A549 (cell line): ENCODE data around the gene ZXDC. TPM values are rescaled to one million over a fixed set of nuclear protein-coding genes. Genes with fewer than 3 reads are reported as not detected.

ENCODE experiments used
- ATAC-seq, 2 experiments: fragments of 200-7000 bp in 1 of 2; fragments of >200 bp in 1 of 2; cut with Nextera tagmentation in 1 of 2; cut with Tn5 transposase in 1 of 2; 3 replicates each; pipeline versions ENCODE4 v1.8.0 to v1.9.1; 2018 to 2020; ENCODE audit warnings: mild to moderate bottlenecking in 1 of 2, moderate library complexity in 1 of 2
- CTCF ChIA-PET: fragments of 300-600 bp; sonication (Branson Sonifier 250); formaldehyde crosslinking; extraction: SDS; loops from one replicate; lab custom pipeline; 2021; ENCODE audit warnings: antibody characterized with exemption, inconsistent platforms; lab: Yijun Ruan, JAX
- POLR2A ChIA-PET: fragments of 350-600 bp; formaldehyde crosslinking; extraction: SDS; loops from one replicate; lab custom pipeline; 2021; ENCODE audit warnings: antibody characterized with exemption, inconsistent platforms; lab: Yijun Ruan, JAX
- DNase-seq, 2 experiments: peaks; one replicate each; pipeline versions ENCODE4 v3.0.0 to v3.0.0-alpha.2; 2011 to 2016; ENCODE audit warnings: low read depth in 1 of 2, low spot score in 1 of 2
- FAIRE-seq: peaks from 2 replicates; lab custom pipeline; 2011; peaks lifted over from hg19 to GRCh38; lab: Jason Lieb, UNC
- H3K27ac ChIP-seq, 2 experiments: fragments of >200 bp; sonication (Bioruptor Twin); formaldehyde crosslinking; 3 replicates each; pipeline ENCODE4 v1.5.1; 2016 to 2017
- H3K4me1 ChIP-seq: fragments of >200 bp; sonication (Bioruptor Twin); formaldehyde crosslinking; 3 replicates; pipeline ENCODE4 v1.6.1; 2016
- H3K4me2 ChIP-seq: fragments of >200 bp; sonication (Bioruptor Twin); formaldehyde crosslinking; 3 replicates; pipeline ENCODE4 v1.6.1; 2016
- H3K4me3 ChIP-seq: fragments of >200 bp; sonication (Bioruptor Twin); formaldehyde crosslinking; 3 replicates; pipeline ENCODE4 v1.5.1; 2016
- H3K9me3 ChIP-seq: fragments of >200 bp; sonication (Bioruptor Twin); formaldehyde crosslinking; 3 replicates; pipeline ENCODE4 v1.6.1; 2016
- ATOH8 ChIP-seq: fragments of 250-450 bp; sonication (Bioruptor Pico); IDR thresholded peaks from 2 replicates; pipeline ENCODE4 v1.5.0; 2020; ENCODE audit warnings: low read depth, mild to moderate bottlenecking, moderate library complexity
- CBX8 ChIP-seq: fragments of 200-600 bp; sonication (generic); IDR thresholded peaks from 2 replicates; pipeline ENCODE4 v1.6.1; 2016
- CEBPB ChIP-seq, 2 experiments: fragments of >200 bp in 1 of 2; sonication (Bioruptor Twin) in 1 of 2; formaldehyde crosslinking in 1 of 2; IDR thresholded peaks; 2 replicates each; pipeline ENCODE4 v1.6.1; 2012 to 2016
- CHD4 ChIP-seq: fragments of 200-600 bp; sonication (generic); IDR thresholded peaks from 2 replicates; pipeline ENCODE4 v1.6.1; 2016; ENCODE audit warnings: antibody characterized with exemption, mild to moderate bottlenecking, borderline replicate concordance
- EHF ChIP-seq: fragments of 250-450 bp; sonication (Bioruptor Pico); IDR thresholded peaks from 2 replicates; pipeline ENCODE4 v1.5.0; 2020; ENCODE audit warnings: mild to moderate bottlenecking
- ELK1 ChIP-seq: fragments of 150-350 bp; IDR thresholded peaks from 2 replicates; pipeline ENCODE4 v1.6.1; 2014; ENCODE audit warnings: low read depth, mild to moderate bottlenecking, low read length
- EP300 ChIP-seq, 2 experiments: fragments of >200 bp; sonication (Bioruptor Twin); formaldehyde crosslinking; IDR thresholded peaks; 2 replicates in 1 of 2; 3 replicates in 1 of 2; pipeline ENCODE4 v1.6.1; 2016 to 2017
- FOSB ChIP-seq: fragments of 250-450 bp; sonication (Bioruptor Pico); IDR thresholded peaks from 2 replicates; pipeline ENCODE4 v1.5.0; 2020; ENCODE audit warnings: mild to moderate bottlenecking, moderate library complexity
- FOSL2 ChIP-seq, 2 experiments: fragments of 450-650 bp in 1 of 2; fragments of >200 bp in 1 of 2; sonication (Bioruptor Twin) in 1 of 2; formaldehyde crosslinking; IDR thresholded peaks; 2 replicates each; pipeline versions ENCODE4 v1.5.0 to v1.6.1; 2016 to 2020; ENCODE audit warnings: mild to moderate bottlenecking in 1 of 2, moderate library complexity in 1 of 2
- HDAC2 ChIP-seq: fragments of 200-600 bp; sonication (generic); IDR thresholded peaks from 2 replicates; pipeline ENCODE4 v1.6.1; 2016
- HES2 ChIP-seq: fragments of >200 bp; sonication (Bioruptor Twin); formaldehyde crosslinking; IDR thresholded peaks from 2 replicates; pipeline ENCODE4 v1.6.1; 2016
- HEYL ChIP-seq: fragments of 250-450 bp; sonication (Bioruptor Pico); IDR thresholded peaks from 2 replicates; pipeline ENCODE4 v1.8.0; 2021; ENCODE audit warnings: mild to moderate bottlenecking, moderate library complexity
- HOXA7 ChIP-seq: fragments of 250-450 bp; sonication (Bioruptor Pico); IDR thresholded peaks from 2 replicates; pipeline ENCODE4 v1.5.0; 2020; ENCODE audit warnings: mild to moderate bottlenecking, moderate library complexity
- JUN ChIP-seq, 2 experiments: fragments of >200 bp; sonication (Bioruptor Twin); formaldehyde crosslinking; IDR thresholded peaks; 2 replicates in 1 of 2; 3 replicates in 1 of 2; pipeline ENCODE4 v1.6.1; 2016 to 2017
- KDM5A ChIP-seq: fragments of 200-600 bp; sonication (generic); IDR thresholded peaks from 2 replicates; pipeline ENCODE4 v1.6.1; 2016; ENCODE audit warnings: antibody characterized with exemption, mild to moderate bottlenecking
- MAFK ChIP-seq: fragments of 450-650 bp; IDR thresholded peaks from 2 replicates; pipeline ENCODE4 v1.6.1; 2014; ENCODE audit not compliant: partially characterized antibody
- NFE2L2 ChIP-seq: fragments of 150-350 bp; conservative IDR thresholded peaks from 2 replicates; pipeline ENCODE4 v1.6.1; 2014; ENCODE audit warnings: low read length
- NR3C1 ChIP-seq: fragments of >200 bp; sonication (Bioruptor Twin); formaldehyde crosslinking; IDR thresholded peaks from 3 replicates; pipeline ENCODE4 v1.6.1; 2017
- PHF8 ChIP-seq: fragments of 200-600 bp; sonication (generic); IDR thresholded peaks from 2 replicates; pipeline ENCODE4 v1.6.1; 2016; ENCODE audit warnings: low read depth, mild to moderate bottlenecking, antibody characterized with exemption, moderate library complexity, borderline replicate concordance
- POLR2A ChIP-seq: IDR thresholded peaks from 2 replicates; pipeline ENCODE4 v1.6.1; 2012; ENCODE audit warnings: mild to moderate bottlenecking, low read length
- RAD21 ChIP-seq, 2 experiments: fragments of >200 bp in 1 of 2; sonication (Bioruptor Twin) in 1 of 2; formaldehyde crosslinking in 1 of 2; IDR thresholded peaks in 1 of 2; conservative IDR thresholded peaks in 1 of 2; 2 replicates in 1 of 2; 3 replicates in 1 of 2; pipeline ENCODE4 v1.6.1; 2012 to 2018; ENCODE audit warnings: inconsistent platforms in 1 of 2
- RFX5 ChIP-seq: fragments of 450-650 bp; IDR thresholded peaks from 2 replicates; pipeline ENCODE4 v1.7.1; 2014; ENCODE audit warnings: antibody characterized with exemption, mild to moderate bottlenecking, moderate library complexity
- RNF2 ChIP-seq: fragments of 200-600 bp; sonication (generic); IDR thresholded peaks from 2 replicates; pipeline ENCODE4 v1.6.1; 2016; ENCODE audit warnings: low read depth, mild to moderate bottlenecking, antibody characterized with exemption, moderate library complexity, borderline replicate concordance
- TP53 ChIP-seq: fragments of 250-450 bp; sonication (Bioruptor Pico); IDR thresholded peaks from 2 replicates; pipeline ENCODE4 v1.5.0; 2021; ENCODE audit warnings: mild to moderate bottlenecking, moderate library complexity
- ZSCAN20 ChIP-seq: fragments of 250-450 bp; sonication (Bioruptor Pico); IDR thresholded peaks from 2 replicates; pipeline ENCODE4 v1.8.0; 2022; ENCODE audit warnings: mild to moderate bottlenecking, moderate library complexity
- WGBS: methylation state at CpG from one replicate; pipeline ENCODE4 v1.1.6; 2017; ENCODE audit errors: missing lambda C conversion rate; 5-methylcytosine and 5-hydroxymethylcytosine counted together
- polyA plus RNA-seq, 4 experiments: library from polyadenylated mRNA; depleted of rRNA in 3 of 4; stranded (reverse); fragments of >200 nt; fragmentation: RNase III in 1 of 4; extraction: RNeasy Plus Mini Kit Qiagen cat#74134 plus additional on column Dnase treatment in 1 of 4; gene quantifications; 2 replicates in 3 of 4; 3 replicates in 1 of 4; pipeline ENCODE4 v1.2.3, GENCODE V29; 2011 to 2017
- TF ChIP-seq, protein P1 (sequence below): fragments of 450-650 bp; IDR thresholded peaks from 2 replicates; pipeline ENCODE4 v1.6.1; 2014; ENCODE audit warnings: antibody characterized with exemption
- TF ChIP-seq, protein P2 (sequence below): fragments of 200-600 bp; sonication (generic); IDR thresholded peaks from 2 replicates; pipeline ENCODE4 v1.6.1; 2016; ENCODE audit warnings: antibody characterized with exemption, mild to moderate bottlenecking, moderate library complexity

Gene ZXDC
- polyA plus RNA-seq, 2 of the 4 experiments (the other 2 are of a cell fraction): 6.0 to 8.5 TPM

- no peak for FAIRE-seq
- POLR2A ChIA-PET: no interaction called here
Measured at GRCh38 chr3:126464494-126464893, 11.2 kb downstream of the ZXDC start.

GRCh38 chr3:126464093-126464492, 11.6 kb downstream of the ZXDC start:
- no peak overlapping the region for H3K4me2 ChIP-seq
- DNase-seq: no peak
- H3K27ac ChIP-seq: no peak overlapping the region
- H3K4me1 ChIP-seq: no peaks in the 10 kb centered on the region
- POLR2A ChIA-PET: no interaction called here
- no peak for ATAC-seq
- H3K4me3 ChIP-seq: no peak overlapping the region
- H3K9me3 ChIP-seq: no peaks in the 10 kb centered on the region
- no peak for FAIRE-seq
- 100% methylated on average over 4 of the region's 4 CpGs for WGBS
- no peak for TF ChIP-seq JUN (IDR thresholded peaks at IDR 0.05)
- no peak for TF ChIP-seq ELK1
- TF ChIP-seq, all 56 proteins: peak for 0
- CTCF ChIA-PET: interaction anchor here (0.6 kb wide), 1 partner anchor 1331 kb away, joined by 3 read pairs; no protein-coding TSS in a partner anchor

More at GRCh38 chr3:126464494-126464893, 11.2 kb downstream of the ZXDC start:
- H3K27ac ChIP-seq: no peak overlapping the region
- no peak for ATAC-seq
- H3K9me3 ChIP-seq: no peaks in the 10 kb centered on the region
- no peak for DNase-seq
- WGBS: 69% methylated on average over 4 of the region's 4 CpGs
- no peak overlapping the region for H3K4me2 ChIP-seq
- no peak for TF ChIP-seq CBX8
- TF ChIP-seq HOXA7 (CRISPR knock-in tag): no peak
- TF ChIP-seq POLR2A: no peak
- no peak for TF ChIP-seq FOSB (CRISPR knock-in tag)
- TF ChIP-seq TP53: no peak
- no peak for TF ChIP-seq EHF
- TF ChIP-seq KDM5A: no peak
- no peak for TF ChIP-seq HDAC2
- TF ChIP-seq, protein P1, sequence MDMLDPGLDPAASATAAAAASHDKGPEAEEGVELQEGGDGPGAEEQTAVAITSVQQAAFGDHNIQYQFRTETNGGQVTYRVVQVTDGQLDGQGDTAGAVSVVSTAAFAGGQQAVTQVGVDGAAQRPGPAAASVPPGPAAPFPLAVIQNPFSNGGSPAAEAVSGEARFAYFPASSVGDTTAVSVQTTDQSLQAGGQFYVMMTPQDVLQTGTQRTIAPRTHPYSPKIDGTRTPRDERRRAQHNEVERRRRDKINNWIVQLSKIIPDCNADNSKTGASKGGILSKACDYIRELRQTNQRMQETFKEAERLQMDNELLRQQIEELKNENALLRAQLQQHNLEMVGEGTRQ: no peak
- no peak for TF ChIP-seq ZSCAN20 (CRISPR knock-in tag)
- no peak for TF ChIP-seq CHD4
- no peak for TF ChIP-seq ATOH8 (CRISPR knock-in tag)
- TF ChIP-seq MAFK: no peak
- CTCF ChIA-PET: no interaction called here
- no peak overlapping the region for H3K4me3 ChIP-seq
- H3K4me1 ChIP-seq: no peaks in the 10 kb centered on the region

DNA sequence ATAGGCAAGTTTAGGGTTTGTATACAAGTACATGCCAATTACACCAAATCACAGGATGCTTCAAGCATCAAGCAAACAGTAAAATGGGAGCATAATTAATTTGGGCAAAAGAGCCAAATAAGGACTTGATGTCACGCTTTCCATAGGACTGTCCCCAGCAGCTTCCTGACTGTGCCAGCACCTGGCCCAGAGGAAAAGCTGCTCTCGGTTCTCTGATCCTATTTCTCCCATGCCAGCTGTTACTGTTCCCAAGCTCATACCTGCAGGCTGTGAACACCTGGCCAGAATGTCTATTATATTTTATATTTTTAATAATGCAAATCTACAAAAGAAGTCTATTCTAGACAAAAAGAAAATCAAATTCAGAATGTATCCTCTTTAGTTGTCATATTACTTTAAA, 12.2 kb downstream of the ZXDC start:
- 90% methylated on average over 2 of the region's 2 CpGs for whole genome bisulfite sequencing
- no peak overlapping the region for H3K27ac ChIP-seq
- no peaks in the 10 kb centered on the region for H3K9me3 ChIP-seq
- TF ChIP-seq POLR2A (no peak), PHF8 (no peak), EP300 (IDR thresholded peaks at IDR 0.05) (no peak), HES2 (no peak), FOSL2 (IDR thresholded peaks at IDR 0.05) (no peak), FOSL2 (CRISPR knock-in tag; IDR thresholded peaks at IDR 0.05) (no peak), HEYL (no peak), RNF2 (no peak), NR3C1 (no peak), NFE2L2 (no peak), EHF (no peak), RAD21 (conservative IDR thresholded peaks at IDR 0.05 in 1 of 2, IDR thresholded peaks at IDR 0.05 in 1 of 2) (no peak), CEBPB (IDR thresholded peaks at IDR 0.05) (no peak), RFX5 (no peak)
- TF ChIP-seq, protein P2, sequence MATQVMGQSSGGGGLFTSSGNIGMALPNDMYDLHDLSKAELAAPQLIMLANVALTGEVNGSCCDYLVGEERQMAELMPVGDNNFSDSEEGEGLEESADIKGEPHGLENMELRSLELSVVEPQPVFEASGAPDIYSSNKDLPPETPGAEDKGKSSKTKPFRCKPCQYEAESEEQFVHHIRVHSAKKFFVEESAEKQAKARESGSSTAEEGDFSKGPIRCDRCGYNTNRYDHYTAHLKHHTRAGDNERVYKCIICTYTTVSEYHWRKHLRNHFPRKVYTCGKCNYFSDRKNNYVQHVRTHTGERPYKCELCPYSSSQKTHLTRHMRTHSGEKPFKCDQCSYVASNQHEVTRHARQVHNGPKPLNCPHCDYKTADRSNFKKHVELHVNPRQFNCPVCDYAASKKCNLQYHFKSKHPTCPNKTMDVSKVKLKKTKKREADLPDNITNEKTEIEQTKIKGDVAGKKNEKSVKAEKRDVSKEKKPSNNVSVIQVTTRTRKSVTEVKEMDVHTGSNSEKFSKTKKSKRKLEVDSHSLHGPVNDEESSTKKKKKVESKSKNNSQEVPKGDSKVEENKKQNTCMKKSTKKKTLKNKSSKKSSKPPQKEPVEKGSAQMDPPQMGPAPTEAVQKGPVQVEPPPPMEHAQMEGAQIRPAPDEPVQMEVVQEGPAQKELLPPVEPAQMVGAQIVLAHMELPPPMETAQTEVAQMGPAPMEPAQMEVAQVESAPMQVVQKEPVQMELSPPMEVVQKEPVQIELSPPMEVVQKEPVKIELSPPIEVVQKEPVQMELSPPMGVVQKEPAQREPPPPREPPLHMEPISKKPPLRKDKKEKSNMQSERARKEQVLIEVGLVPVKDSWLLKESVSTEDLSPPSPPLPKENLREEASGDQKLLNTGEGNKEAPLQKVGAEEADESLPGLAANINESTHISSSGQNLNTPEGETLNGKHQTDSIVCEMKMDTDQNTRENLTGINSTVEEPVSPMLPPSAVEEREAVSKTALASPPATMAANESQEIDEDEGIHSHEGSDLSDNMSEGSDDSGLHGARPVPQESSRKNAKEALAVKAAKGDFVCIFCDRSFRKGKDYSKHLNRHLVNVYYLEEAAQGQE: no peak
- POLR2A ChIA-PET: no interaction called here
- CTCF ChIA-PET: interaction anchor here (0.6 kb wide), 1 partner anchor 1331 kb away, joined by 3 read pairs; no protein-coding TSS in a partner anchor
- FAIRE-seq (no peak), DNase-seq (no peak), ATAC-seq (no peak)
- H3K4me2 ChIP-seq: no peak overlapping the region
- no peak overlapping the region for H3K4me3 ChIP-seq
- no peaks in the 10 kb centered on the region for H3K4me1 ChIP-seq
